ENCODE data around the gene USP10.
"Not testable (repeated sequence)": the region's sequence is repeated elsewhere in the genome, so short reads cannot be mapped to it uniquely, and the experiment has no call there.

The USP10 gene

DNA sequence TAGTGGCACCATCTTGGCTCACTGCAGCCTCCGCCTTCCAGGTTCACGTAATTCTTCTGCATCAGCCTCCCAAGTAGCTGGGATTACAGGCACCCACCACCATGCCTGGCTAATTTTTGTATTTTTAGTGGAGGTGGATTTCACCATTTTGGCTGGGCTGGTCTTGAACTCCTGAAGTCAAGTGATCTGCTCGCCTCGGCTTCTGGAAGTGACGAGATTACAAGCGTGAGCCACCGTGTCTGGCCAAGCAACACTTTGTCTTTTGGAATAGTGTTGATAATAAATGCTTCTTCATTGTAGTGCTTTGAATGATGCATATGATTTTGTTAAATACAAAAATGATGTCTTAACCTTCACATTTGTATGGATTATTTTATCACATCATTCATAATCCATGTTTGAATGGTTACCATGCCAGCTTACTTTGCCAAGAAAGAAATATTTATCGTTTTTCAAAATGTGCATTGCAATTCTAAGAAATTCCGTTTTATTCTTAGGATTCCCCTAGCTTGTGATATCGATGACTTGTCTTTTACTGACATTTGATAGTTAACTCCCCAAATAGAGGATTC, 29.1 kb downstream of the USP10 start:
- DNase-seq (ENCODE audit: low read depth): no peak

DNA sequence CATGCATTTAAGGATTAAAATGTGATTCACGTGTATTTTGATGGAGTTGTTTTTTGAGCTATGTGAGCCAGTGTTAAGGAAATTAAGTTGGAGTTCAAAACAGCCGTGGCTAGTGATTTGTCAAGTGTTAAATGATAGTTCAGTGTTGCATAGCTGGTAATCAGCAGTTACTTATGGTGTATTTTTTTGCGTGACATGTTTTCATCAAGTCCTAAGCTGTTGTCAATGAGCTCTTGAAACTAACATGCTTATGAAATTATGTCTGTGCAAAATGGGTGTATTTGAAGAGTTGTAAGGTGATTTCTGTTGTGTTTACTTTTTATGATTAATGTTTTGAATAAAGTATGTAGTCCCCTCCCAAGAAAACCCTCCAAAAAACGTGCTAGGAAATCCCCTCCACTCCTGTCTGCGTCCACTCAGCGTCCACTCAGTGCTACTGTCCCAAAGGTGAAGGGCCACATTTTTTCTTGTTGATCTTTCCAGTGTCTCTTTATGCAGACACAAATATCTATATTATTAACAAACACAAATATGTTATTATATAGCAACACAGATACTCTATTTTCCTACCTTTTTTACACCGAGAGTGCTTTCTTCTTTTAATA, 30.0 kb downstream of the USP10 start:
- DNase-seq (ENCODE audit: low read depth): no peak

DNA sequence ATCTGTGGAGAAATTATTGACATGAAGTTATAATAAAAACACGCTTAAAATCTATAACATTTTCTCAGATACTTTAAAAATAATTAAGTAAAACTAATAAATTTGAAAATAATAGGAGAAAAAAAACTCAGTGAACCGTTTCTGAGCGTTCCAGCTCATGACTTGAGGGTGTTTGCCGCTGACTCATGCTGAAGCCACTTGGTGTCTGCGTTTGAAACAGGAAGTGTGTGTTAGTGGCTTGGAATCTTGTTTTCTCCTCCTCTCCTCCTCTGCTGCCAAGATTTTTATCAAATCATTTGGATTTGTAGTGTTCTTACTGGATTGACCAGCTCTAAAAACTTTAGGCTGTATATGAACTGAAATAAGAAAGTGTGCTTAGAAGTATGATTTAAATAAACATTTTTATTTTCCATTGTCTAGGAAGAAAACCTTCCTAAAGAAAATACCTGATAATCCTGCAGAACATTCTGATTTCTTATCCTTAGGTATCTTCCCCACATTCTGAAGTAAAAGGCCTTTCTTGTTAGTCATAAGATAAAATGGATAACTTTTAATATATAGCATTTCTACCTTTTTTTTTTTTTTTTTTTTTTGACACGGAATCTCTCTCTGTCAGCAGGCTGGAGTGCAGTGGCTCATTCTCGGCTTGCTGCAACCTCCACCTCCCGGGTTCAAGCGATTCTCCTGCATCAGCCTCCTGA, 30.8 kb downstream of the USP10 start:
- no peak for DNase-seq (ENCODE audit: low read depth)

DNA sequence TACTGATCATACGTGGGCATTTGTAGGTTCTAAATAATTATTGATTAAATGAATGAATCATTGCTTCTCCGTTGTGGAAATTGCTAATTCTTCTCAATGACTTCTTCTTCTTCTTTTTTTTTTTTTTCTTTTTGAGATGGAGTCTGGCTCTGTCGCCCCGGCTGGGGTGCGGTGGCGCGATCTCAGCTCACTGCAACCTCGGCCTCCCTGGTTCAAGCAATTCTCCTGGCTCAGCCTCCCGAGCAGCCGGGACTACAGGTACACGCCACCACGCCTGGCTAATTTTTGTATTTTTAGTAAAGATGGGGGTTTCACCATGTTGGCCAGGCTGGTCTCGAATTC, 32.5 kb downstream of the USP10 start:
- DNase-seq (ENCODE audit: low read depth): not testable (repeated sequence)

DNA sequence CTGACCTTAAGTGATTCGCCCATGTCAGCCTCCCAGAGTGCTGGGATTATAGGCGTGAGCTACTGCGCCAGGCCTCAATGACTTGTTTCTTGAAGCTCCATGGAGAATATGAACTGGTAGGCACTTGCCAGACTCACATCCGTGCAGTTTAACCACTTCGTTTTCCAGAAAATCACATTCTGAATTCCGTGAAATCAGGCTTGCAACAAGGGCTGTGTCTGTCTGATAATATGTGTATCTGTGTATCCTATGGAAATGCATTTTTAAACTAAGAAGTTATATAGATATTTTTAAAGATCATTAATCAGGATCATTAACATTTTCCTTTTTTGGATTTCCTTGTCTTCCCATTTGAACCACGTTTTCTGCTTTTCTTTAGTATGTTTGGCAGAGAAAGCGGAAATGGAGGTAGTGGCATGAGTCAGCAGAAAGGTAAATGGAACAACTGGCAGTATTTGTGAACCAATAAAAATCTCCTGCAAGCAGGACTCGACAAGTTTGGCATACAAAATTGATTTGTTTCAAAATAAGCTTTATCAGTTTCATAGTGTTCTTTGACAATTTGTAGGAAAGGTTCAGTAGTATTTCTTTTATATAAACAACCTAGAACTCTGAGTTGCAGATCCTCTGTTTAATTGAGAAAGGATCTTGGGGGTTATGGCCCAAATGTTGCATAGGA, 33.0 kb downstream of the USP10 start:
- no peak for DNase-seq (ENCODE audit: low read depth)

DNA sequence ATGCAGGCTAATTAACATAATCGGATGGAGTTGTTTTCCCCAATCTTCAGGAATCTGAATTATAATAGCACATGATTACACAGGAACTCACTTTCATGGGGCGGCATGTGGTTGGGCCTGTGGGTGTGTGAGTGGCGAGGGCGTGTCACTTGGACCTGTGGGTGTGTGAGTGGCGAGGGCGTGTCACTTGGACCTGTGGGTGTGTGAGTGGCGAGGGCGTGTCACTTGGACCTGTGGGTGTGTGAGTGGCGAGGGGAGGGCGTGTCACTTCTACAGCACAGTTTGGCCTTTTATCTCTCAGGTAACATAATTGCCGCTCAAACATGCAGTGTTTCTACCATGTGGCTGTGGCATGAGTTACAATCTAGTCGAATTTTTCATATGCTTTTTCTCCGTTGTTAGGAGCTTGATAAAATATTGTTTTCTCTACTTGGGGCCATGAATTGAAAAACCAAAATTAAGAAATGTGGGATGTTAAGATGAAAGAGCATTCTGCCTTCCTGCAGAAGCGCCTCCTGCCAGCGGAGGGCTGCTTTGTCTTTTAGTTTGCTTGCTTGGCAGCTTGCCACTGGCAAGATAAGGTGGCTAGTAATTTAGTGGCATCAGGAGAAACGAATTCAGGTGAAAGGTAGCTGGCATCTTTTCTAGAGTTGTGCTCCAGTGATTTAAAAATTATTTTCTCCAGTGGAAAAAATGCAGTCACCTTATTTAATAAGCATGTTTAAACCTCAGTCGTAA, 36.2 kb downstream of the USP10 start:
- peak; percentile 10 for DNase-seq (ENCODE audit: low read depth)

DNA sequence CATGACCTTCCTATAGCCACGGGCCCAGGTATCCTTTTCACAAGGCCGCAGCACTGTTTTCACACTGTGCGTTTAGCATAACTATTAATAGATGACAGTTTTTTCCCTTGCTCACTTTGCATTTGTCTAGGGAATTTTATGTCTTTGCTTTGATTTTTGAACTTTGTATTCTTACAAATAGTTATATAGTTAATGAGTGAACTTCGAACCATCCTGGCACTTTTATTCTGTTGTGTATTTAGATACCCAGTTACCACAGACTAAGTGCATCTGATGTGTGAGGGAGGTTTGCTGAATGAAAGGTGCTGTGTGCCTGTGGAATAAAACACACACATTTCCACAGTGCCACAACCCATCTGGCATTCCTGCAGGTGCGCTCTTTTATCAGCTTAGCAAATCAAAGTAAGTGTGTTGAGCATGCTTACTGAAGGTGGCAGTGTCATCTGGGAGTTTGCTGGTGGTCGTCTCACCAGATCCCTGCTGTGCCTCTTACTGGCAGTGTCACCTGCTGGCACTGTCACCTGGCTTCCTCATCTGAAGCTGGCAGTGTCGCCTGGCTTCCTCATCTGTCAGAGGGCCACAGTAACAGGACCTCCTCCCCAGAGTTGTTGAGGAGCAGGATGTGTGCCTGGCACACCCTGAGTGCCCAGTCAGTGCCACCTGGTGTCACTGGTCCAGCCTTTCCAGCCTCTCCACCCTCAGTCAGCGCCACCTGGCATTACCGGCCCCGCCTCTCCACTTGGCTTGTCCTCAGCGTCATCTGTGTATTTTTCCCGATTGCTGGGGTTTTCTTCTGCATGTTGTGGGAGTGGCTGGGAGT, 37.6 kb downstream of the USP10 start:
- DNase-seq (ENCODE audit: low read depth): no peak

DNA sequence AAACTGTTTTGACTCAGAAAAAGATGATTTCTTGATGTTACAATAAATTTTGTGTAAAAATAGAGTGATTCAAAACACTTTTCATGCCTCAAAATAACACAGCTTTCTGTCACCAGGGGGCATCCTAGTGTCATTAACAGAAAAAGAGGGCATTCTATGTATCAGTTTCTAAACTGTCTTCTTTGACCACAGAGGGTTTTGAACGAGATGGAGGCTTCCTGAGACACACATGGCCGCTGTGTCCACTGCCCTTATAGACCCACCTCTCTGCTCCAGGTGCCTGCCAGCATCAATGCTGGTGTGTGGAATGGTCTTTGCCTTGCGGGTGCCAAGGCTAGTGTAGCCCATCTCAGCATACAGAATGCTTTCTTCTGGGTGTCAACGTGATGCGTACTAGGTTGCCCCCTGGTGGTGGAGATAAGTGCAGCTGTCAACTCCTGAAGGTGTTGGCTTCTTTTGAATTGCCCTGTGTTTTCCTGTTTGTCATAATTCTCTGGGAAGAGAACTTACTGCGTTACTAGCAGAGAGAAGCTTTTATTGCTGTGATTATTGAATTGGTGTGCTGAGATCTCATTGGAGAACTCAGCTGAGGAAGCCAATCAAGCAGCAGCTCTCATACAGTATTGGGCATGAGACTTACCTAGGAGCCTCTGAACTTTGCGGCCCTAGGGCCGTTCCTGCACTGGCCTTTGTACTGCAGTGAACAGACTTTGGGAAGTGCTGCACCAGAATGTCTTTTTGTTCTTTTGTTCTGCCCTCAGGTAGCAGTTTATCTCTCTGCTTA, 38.6 kb downstream of the USP10 start:
- peak; percentile 57 for DNase-seq (ENCODE audit: low read depth)

DNA sequence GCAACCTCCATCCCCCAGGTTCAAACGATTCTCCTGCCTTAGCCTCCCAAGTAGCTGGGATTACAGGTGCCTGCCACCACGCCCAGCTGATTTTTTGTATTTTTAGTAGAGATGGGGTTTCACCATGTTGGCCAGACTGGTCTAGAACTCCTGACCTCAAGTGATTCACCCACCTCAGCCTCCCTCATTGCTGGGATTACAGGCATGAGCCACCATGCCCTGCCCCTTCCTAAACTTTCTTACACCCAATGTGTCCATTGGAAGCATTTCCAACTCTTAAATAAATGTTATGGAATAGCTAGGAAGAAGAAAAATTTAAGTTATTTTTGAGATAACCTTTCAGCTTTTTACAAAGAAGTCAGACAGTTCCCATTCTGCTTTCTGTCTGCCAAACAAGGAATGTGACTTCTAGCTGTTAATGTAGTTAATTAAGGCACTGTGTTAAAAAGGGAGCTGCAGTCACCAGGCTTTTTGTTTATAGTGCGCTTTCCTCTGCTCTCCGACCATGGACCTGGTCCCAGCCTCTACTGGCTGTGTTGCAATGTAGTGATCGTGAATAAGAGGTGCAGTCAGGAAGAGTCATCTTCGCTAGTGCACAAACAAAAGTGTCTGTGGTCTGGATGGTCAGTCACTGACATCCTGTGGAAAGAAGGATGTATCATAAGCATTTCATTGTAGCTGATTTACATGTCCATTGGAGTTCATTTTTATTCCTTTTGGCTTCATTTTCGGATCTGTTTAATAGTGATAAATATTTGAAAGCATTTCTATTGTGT, 39.7 kb downstream of the USP10 start:
- no peak for DNase-seq (ENCODE audit: low read depth)

DNA sequence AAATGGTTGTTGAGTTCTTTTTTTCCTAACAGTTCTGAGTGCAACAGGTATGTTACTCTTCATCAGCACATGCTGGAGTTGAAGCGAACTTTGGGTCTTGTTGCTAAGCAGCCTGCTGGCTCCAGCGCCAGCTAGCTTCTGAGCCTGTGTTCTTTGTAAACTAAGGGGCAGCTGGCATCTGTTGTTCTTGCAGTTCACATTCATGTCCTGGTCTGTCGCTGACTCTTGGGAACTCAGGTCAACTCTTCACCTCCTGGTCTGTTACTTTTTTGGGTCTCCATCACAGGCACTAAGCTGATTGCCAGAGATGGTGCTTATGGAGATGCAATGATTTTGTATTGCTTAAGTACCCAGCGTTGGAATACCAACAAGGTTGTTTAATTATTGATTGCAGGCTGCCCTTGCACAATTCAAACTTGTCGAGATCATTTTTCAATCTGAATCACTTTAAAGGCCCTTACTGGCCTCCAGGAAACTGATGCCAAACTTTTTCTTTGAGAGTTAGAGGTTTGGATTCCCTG, 40.9 kb downstream of the USP10 start:
- DNase-seq (ENCODE audit: low read depth): no peak

DNA sequence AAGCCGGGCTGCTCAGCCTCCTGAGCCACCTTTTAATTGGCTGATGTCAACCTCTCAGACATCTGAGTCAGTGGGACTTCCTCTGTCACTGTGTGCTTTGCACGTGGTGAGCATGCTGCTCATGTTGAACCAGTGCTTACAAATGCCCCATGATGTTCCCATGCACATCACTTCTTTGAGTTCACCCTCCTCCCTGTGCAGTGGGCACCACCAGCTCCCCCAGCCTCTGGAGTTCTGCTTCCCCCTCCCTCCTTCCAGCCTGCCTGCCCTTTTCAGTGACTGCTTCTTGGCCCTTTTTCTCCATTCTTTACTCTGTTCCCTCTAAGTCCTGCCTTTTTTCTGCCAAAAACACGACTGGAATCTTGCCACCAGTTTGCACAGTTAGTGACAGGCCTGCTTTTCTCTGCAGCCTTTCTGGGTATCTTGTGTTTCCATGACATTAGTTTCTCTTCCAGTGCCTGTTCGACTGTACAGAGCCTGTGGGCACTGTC, 41.6 kb downstream of the USP10 start:
- DNase-seq (ENCODE audit: low read depth): no peak

DNA sequence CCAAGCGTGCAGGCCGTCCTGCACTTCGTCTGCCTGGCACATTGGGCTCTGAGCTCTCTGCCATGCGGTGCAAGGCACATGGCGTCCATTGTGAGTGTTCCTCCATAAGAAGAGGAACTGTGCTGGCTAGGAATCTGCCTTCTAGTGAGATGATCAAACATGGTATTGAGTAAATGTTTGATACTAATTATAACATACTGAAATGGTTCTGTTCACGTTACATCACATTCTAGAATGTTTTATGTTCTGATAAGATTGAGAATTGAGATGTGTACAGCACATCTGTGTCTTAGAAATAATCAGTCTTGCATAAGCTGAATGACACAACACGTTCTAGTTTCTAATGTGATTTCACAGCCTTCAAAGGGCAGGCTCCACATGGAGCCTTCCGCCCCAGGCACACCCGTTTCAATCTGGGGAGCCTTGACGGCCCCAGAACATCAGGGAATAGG, 42.9 kb downstream of the USP10 start:
- no peak for DNase-seq (ENCODE audit: low read depth)

DNA sequence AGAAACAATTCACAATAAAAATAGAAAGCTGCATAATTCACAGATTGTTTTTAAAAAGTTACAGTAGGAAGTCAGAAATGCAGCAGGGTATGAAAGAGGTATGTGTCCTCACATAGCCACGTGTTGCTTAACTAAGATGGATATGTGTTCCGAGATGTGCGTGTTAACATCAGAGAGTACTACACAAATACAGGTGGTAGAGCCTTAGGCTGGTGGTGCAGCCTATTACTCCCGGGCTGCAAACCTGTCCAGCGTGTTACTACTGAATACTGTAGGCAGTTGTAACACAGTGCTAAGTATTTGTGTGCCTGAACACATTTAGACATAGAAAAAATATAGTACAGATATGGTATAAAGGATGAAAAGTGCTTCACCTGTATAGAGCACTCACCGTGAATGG, 46.4 kb downstream of the USP10 start:
- no peak for DNase-seq (ENCODE audit: low read depth)

DNA sequence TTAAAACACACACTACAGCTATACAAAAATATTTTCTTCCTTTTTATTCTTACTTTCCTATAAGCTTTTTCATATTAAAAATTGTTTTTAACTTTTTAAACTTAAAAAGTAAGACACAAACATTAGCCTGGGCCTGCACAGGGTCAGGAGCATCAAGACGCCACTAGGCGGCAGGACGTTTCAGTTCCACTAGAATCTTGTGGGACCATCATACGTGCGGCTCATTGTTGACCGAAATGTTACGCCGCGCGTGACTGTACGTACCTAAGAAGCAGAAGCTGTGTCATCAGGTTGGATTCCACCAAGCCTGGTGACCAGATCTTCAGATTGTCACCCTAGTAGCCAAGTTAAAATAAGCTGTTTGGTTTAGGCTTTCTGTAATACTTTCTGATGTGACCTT, 47.1 kb downstream of the USP10 start:
- DNase-seq (ENCODE audit: low read depth): no peak

DNA sequence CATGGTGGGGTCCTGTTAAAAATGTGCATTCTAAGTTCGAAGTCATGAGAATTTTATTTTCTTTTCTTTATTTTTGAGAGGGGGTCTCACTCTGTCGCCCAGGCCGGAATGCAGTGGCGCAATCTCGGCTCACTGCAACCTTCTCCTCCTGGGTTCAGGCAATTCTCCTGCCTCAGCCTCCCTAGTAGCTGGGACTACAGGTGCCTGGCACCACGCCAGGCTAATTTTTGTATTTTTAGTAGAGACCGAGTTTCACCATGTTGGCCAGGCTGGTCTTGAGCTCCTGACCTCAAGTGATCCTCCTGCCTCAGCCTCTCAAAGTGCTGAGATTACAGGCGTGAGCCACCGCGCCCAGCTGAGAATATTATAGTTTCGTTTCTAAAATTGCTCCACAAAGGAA, 48.4 kb downstream of the USP10 start:
- not testable (repeated sequence) for DNase-seq (ENCODE audit: low read depth)

DNA sequence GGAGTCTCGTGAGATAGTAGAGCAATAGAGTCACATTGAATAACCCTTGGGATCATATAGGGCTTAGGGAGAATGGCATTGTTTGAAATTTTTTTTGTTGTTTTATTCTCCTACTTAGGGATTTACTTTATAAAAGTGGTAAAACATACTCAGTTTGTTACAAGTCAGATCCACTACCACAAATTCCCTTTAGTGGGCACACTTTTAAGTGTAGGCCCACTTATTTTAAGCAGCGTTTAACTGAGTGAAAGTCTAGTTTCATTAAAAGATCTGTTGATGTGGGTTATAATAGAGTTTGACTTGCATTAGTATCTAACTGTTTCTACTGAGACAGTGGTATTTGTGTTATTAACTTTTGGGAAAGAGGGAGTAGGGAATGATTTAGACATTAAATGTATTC, 49.3 kb downstream of the USP10 start:
- DNase-seq (ENCODE audit: low read depth): no peak

DNA sequence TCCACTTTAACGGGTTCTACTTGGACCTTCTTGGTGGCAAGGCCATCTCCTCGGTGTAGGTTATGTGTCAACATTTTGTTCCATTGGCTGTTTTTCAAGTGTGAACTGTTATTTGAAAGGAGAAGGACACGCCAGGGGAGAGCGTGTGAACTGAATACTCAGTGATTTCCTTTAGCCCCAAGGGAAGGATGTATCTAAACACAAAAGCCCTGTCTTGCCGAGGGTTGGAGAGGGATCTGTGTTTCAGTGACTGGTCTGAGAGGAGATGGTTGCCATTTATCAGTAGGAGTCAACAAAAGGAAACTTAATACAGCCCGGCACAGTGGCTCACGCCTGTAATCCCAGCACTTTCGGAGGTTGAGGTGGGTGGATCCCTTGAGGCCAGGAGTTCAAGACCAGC, 50.0 kb downstream of the USP10 start:
- no peak for DNase-seq (ENCODE audit: low read depth)

DNA sequence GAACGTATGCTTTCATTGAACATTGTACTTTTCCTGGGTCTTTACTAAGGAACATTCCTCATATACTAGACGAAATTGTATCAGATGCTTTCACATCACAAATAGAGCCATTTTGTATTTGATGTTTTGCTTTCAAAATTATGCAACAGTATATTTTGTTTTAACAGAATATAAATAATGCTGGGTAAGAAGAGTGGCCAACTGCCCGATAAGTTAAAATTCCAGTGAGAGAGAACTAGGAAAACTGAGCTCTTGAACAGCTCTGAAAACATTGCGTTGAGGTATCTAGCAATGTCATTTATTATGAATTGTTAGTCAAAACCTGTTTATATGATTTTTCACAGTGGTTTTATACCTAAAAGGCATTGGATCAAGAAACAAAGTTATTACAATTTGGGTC, 50.8 kb downstream of the USP10 start:
- no peak for DNase-seq (ENCODE audit: low read depth)

DNA sequence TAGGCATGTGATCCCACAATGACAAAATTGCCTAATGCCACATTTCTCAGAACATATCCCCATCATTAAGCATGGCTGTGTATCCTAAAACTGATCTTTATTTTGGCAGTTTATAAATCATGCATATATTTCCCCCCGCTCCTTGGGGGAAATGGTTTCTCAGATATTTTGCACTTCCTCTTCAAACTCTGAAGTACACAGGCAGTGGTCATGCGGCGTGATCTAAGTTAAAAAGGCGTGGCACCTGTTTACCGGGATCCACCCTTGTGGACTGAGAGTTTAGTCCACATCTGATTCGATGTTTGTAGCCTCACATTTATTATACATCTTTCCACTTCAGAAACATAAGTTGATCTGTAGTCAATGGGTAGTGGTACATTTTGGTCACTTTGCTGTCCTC, 51.4 kb downstream of the USP10 start:
- no peak for DNase-seq (ENCODE audit: low read depth)

DNA sequence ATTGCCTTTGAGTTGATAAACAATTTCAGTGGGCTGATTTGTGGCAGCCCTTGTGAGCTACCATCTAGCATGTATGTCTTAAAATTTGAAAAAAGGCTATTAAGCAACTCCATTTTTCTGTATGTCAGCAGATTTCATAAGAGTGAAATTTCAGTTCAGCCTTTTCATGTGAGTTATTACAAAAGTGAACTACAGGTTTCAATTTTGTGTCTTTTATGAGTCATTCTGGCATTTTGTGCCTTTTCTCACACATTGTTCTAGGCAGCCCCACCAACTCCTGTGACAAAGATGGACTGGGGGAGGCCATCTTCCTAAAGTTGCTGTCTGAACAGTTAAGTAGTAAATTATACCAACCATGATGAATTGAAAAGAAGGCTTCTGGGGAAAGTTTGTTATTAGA, 52.1 kb downstream of the USP10 start:
- DNase-seq (ENCODE audit: low read depth): no peak
